NK-92 treated with Interleukin-12 subunit alpha and Interleukin-12 subunit beta, amount 100 ng/mL, for 24 hours (cell line): ENCODE data around the gene SLF2.
A peak's percentile ranks its signal among the peaks of the same experiment; 100 is the strongest.
"Not testable (repeated sequence)": the region's sequence is repeated elsewhere in the genome, so short reads cannot be mapped to it uniquely, and the experiment has no call there.

Source experiments
- DNase-seq: peaks from one replicate; lab custom pipeline; 2025; lab: John Stamatoyannopoulos, UW

The SLF2 gene

DNA sequence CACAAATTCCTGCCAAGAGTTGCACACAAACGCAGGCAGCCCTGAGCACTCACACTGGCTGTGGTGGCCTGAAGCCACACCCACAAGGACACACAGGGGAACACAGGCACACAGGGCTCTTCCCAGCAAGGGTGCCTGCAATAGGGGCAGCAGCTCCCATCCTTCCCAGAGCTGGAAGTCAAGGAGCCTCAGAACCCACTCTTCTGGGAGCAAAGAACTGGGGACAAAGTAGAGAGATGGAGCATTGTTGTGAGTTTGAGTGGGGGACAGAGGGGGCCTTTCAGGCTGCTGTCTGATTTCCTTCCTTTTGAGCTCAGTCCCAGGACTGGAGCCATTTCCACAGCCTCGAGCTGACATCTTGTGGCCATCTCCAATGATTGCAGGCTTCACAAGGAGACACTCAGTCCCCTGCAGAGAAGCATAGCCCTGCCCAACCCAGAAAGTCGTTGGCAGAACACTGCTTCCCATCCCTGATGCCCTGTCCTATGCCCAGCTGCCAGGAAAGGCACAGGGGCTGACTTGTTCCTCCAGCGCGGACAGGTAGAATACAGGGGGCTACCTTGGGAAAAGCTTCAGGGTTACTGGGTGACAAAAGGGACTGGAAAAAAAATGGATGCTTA, 34.4 kb upstream of the SLF2 start:
- no peak for DNase-seq

DNA sequence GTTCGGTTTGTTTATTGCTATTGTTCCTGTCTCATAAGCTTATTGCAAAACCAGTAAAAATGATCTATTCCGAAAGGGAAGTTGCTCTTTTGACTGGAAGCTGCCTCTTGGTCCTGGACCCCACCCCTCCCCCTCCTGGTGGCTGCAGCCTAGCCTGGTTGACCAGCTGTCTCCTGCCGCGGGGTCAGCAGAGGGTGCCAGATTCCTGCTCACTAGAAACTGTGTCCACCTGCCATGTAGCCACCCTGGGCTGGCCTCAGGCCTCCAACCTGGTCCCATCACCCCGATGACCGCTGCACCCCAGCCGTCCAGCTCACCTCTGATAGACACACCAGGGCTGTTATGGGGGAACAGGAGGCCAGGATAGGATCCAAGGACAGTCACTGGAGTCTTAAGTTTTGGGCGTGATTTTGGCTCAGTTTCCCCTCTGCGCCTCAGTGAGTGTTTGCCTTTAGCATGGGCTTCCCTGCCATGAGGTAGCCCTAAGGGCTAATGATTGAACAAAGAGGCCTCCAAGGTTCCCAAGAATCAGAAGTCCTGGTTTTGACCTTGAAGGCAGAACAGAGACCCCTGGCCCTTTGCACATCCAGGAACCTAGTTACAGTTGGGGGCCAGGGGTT, 32.9 kb upstream of the SLF2 start:
- DNase-seq: no peak

DNA sequence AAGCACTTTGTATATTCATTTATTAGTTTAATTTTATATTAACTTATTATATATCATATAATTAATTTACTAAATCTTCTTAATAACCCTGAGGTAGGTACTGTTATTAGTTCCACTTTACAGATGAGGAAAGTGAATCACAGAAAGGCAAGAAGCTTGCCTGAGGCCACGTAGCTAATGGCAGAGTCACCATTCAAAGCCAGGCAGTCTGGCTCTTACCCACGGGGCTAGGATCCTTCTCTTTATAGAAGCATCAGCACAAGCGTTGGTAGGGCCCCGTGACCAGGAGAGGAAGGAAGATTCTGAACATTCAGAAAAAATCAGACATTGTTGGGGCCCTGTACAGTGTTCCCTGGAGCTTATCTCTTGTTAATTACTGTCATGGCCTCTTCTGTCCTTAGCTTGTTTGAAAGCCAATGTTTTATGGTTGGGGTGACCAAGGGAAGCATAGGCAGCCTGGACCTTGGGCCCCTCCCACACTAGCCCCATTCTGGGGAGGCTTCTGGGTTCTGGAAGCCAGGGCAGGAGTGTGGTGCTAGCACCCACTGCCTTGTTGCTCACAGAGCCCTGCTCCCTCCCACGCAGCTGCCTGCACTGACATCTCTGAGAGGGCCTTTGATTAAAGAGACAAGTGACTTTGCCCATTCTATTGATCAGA, 31.1 kb upstream of the SLF2 start:
- no peak for DNase-seq

DNA sequence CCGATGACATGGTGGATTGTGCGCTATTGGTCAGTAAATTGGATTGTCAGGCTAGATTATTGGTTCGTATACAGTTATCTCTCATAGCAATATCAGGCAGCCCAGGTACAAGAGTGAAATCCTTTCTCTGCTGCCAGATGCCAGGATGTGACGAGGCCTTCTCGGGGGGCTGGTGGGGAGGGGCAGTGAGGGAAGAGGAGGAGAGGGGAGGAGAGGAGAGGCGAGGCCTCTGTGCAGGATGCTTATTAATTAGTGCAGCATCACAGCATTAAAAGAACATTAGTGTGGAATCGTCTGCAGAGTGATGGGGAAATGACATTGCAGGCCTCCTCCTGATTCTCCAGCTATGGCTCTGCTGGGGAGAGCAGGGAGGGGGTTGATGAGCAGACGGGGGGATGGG, 30.5 kb upstream of the SLF2 start:
- no peak for DNase-seq

DNA sequence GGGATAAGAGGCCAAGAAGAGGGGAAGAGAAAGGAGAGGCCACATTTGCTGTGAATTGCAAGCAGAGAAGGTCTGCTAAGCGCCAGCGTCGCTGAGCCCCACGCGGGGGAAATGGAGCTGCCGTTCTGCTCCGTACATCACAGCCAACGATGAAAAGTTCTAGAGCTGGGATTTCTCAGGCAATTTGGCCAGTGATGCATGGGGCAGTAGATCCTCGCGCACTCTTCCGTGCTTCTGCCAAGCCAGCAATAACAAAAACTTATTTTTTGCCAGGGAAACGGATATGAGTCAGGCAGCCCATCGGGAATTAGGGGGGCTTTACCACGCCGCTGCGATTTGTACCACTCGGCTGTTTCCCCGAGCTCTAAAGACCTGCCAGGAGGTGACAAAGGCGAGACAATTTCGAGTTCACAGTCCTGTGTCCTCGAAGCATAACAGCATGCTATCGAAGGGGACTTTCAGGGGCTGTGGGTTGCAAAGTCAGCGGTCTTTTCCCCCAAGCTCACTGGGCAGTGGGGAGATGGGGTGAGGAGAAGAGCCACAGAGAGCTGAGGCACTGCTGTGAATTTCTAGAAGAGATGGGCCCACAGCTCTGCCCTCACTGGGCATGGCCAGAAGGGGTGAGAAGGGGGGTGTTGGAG, 30.0 kb upstream of the SLF2 start:
- no peak for DNase-seq

GRCh38 chr10:100883312-100883821, 29.4 kb upstream of the SLF2 start:
- DNase-seq: no peak

GRCh38 chr10:100885611-100886010, 27.2 kb upstream of the SLF2 start:
- DNase-seq: not testable (repeated sequence)

DNA sequence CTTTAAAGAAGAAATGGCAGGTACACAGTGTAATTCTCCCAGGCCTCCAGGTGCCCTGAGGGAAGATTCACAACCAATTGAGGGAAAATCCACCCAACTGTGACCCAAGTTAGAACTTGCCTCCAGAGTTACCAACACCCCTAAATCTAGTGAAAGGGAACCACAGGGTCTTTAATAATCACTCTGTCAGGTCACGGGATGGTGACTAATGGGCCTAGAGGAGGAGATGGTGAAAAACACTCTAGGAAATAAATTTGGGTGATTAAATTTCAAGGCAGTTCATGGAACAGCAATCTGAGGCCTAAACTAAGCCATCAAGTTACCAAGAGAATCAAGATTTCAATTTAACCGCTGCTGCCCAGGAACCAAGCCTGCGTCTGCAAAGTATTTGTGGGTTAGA, 26.7 kb upstream of the SLF2 start:
- DNase-seq: no peak

- DNase-seq: no peak
Observed at GRCh38 chr10:100886521-100886920, 26.2 kb upstream of the SLF2 start.

GRCh38 chr10:100886963-100887362, 25.8 kb upstream of the SLF2 start:
- no peak for DNase-seq

DNA sequence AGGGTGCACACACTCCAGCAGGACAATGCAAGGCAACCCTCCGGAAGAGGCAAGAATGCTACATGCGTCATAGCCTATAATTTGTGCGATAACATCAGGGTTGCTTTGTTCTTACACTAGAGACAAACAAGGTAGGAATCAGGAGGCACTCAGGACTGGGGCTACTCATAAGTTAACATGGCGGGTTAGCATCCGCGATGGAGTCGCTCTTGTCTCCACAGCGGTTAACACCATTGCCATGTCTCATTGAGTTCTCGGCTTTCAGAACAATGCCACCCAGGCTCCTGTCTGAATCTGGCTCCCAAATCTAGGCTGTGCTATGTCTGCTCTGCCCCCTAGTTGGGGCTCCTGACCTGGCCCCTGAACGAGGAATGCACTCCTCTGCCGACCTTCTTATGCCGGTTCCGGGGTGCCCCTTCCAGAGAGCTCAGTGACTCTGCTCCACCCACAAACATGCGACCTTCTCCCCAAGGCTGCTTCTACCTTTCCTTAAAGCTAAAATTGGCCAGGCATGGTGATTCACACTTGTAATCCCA, 24.9 kb upstream of the SLF2 start:
- DNase-seq: no peak

- no peak for DNase-seq
Observed at GRCh38 chr10:100888957-100889356, 23.8 kb upstream of the SLF2 start.

DNA sequence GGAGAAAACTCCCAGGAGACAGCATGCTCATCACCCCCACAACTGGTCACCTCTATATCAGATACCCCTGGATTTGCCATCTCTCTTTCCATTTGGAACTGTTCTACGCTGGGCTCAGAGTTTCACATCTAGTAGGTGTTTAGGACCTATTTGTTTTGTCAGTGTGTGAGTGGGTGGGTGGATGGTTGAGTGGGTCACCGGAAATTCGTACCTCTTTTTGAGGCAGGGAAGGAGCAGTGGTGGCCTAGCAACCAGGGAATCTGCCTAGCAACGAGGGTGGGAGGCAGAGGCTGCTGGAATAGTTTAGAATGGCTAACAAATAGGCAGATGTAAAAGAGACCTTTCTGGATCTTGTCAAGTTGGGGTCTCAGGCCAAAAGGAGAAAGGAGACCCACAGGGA, 23.2 kb upstream of the SLF2 start:
- DNase-seq: no peak

- DNase-seq: no peak
Observed at GRCh38 chr10:100890141-100890672, 22.6 kb upstream of the SLF2 start.

DNA sequence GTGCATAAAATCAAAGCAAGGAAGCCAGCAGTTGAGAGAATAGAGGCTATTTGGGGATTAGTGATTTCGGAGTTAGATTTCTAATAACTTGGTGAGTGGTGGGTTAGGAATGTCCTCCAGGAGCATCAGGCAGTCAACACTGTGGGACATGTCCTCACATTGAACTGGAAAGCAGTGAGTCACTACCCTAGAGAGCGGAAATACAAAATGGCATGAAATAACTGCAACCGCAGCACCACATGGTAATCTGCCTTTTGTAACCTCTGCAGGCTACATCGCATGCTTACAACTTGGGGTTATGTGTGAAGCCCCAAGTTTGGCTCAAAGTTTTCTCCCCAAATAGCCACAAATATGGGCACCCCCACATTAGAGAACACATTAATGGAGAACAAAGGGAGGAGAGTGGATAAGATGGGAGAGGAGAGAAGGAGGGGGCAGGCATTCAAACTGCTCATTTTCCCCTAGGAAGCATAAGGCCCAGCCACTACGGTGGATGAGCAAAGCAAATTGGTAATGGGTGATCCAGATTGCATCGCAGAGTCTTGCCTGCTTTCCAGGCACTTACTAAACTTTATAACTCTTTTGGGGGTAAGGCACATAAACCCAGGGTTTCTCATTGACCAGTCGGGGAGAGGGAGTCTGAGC, 22.0 kb upstream of the SLF2 start:
- DNase-seq: no peak

DNA sequence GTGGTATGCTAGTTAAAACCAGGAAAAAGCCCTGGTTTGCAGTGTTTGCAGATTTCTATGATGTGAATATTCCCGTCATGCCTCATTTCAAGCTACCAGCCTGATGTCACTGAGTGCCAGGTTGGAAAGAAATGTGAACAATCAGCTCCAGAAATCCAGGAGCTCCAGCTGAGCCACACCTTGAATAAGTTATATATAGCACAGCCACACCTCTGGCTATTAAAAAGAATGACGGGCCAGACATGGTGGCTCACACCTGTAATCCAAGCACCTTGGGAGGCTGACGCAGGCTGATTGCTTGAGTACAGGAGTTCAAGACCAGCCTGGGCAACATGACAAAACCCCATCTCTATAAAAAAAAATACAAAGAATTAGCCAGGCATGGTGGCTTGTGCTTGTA, 18.7 kb upstream of the SLF2 start:
- DNase-seq: no peak

- peak; percentile 7 for DNase-seq
Observed at GRCh38 chr10:100894589-100895294, 18.0 kb upstream of the SLF2 start.

DNA sequence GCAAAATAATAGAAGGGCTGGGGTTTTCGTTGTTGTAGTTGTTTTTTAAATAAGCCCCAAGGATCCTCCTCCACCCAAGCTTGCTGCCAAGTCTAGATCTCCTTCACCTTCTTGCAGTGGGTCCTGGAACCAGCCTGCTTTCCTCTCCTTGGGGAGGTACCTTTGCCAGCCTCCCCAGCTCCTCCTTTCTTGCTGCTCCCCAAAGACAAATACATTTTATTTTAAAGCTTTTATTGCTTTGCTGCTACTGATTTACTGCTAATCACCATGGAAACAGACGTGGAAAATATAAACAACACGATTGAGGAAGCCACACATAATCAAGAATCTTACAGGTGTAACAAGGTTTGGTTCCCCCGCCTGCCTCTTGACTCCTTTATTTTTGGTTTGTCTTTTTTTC, 17.4 kb upstream of the SLF2 start:
- DNase-seq: no peak

DNA sequence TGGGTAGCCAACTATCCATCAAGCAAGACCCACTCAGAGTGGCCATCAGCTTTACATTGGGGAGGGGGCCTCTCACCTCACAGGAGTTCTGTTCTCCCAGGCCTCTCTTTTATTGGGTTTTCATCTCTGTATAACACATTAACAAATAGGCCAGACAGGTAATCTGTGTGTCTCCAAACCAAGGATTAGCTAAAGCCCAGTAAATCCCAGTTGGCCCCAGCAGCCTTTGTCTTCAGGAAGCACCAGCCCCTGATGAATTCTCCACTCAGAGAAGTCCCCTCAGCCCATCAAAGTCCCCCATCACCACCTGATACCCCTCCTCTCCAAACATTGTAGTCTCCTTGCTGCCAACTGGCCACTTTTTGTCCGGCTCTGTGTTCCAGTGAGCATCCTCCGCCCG, 16.9 kb upstream of the SLF2 start:
- no peak for DNase-seq

GRCh38 chr10:100896876-100897461, 15.8 kb upstream of the SLF2 start:
- DNase-seq: no peak

GRCh38 chr10:100897976-100898375, 14.8 kb upstream of the SLF2 start:
- DNase-seq: no peak
